Stomach smooth muscle (tissue), 2 donors: ENCODE data around the gene AMBN.
"Not testable (repeated sequence)": the region's sequence is repeated elsewhere in the genome, so short reads cannot be mapped to it uniquely, and the experiment has no call there.

Source experiments
- H3K27ac ChIP-seq: one replicate; pipeline ENCODE4 v1.7.0; 2013; ENCODE audit warnings: mild to moderate bottlenecking, low read length, inconsistent platforms
- H3K27me3 ChIP-seq, 2 donors: one replicate each; pipeline ENCODE4 v1.7.0; 2013; ENCODE audit warnings: low read length in 2 of 2; ENCODE audit not compliant: insufficient read depth in 2 of 2, control insufficient read depth in 1 of 2
- H3K36me3 ChIP-seq, 2 donors: one replicate each; pipeline ENCODE4 v1.7.0; 2013; ENCODE audit warnings: low read length in 2 of 2; ENCODE audit not compliant: control insufficient read depth in 2 of 2, insufficient read depth in 2 of 2
- H3K4me1 ChIP-seq: one replicate; pipeline ENCODE4 v1.7.0; 2013; ENCODE audit warnings: low read length; ENCODE audit not compliant: control insufficient read depth, insufficient read depth
- H3K4me3 ChIP-seq, 2 donors: one replicate each; pipeline ENCODE4 v1.7.0; 2013; ENCODE audit warnings: low read length in 2 of 2
- H3K9ac ChIP-seq, 2 donors: one replicate each; pipeline ENCODE4 v1.7.0; 2013; ENCODE audit warnings: low read length in 2 of 2, mild to moderate bottlenecking in 1 of 2
- H3K9me3 ChIP-seq, 2 donors: one replicate each; pipeline ENCODE4 v1.7.0; 2013; ENCODE audit warnings: low read length in 2 of 2; ENCODE audit not compliant: control insufficient read depth in 2 of 2
- donor health status: healthy.
- donor health status: Pancreatic carcinoma.

Gene AMBN

DNA sequence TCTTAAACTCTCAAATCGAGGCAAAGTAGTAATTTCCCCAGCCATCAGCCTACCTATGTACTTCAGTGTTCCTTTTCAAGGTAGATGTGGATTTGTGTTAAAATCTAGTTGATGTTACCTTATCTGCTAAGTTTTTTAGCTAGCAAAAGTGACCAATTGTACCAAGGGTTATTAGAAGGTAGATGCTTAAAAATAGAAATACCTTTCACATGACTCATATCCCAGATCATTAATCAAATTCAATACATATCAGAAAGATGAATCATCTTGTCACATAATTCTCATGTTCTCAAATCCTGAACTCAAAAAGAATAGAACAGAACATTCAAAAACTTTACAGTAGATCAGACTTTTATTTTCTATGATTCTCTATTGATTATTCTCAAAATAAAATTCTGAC lies 40.0 kb downstream of the AMBN start:
- no peak overlapping the region for H3K4me3 ChIP-seq
- H3K9me3 ChIP-seq: no peaks in the 10 kb centered on the region
- H3K27ac ChIP-seq: no peak overlapping the region
- H3K4me1 ChIP-seq: peaks cover under 1% of the 10 kb centered on the region
- no peaks in the 10 kb centered on the region for H3K27me3 ChIP-seq
- no peak overlapping the region for H3K9ac ChIP-seq
- no peaks in the 10 kb centered on the region for H3K36me3 ChIP-seq

- H3K9me3 ChIP-seq: no peaks in the 10 kb centered on the region
- no peak overlapping the region for H3K4me3 ChIP-seq
- no peak overlapping the region for H3K9ac ChIP-seq
- H3K4me1 ChIP-seq: peaks cover 6% of the 10 kb centered on the region
- H3K27me3 ChIP-seq: no peaks in the 10 kb centered on the region
- no peak overlapping the region for H3K27ac ChIP-seq
- no peaks in the 10 kb centered on the region for H3K36me3 ChIP-seq
Measured at GRCh38 chr4:70634482-70634881, 42.4 kb downstream of the AMBN start.

GRCh38 chr4:70637239-70637913 lies 45.3 kb downstream of the AMBN start:
- H3K9ac ChIP-seq: peak overlapping the region; percentile 19 to 43
- H3K27ac ChIP-seq: no peak overlapping the region
- no peaks in the 10 kb centered on the region for H3K9me3 ChIP-seq
- peak overlapping the region; percentile 51 to 62 for H3K4me3 ChIP-seq
- H3K4me1 ChIP-seq: peaks cover 6% of the 10 kb centered on the region
- no peaks in the 10 kb centered on the region for H3K27me3 ChIP-seq
- no peaks in the 10 kb centered on the region for H3K36me3 ChIP-seq

DNA sequence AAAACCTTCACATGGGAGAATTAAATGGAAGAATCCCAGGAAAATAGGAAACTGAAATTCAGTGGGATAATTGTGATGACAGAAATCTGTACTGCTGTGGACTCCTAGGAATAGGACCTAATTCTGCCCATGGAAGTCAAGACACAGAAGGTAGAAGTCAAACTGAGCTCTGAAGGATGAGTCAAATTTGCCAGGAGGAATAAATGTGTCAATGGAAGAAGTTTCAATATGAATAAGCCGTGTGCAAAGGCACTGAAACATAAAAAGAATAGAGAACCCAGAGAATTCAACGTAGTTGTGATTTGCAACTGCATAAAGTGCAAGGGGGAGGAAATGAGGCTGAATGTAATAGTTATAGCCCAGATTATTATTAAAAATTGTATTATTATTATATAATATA lies 48.1 kb downstream of the AMBN start:
- no peak overlapping the region for H3K4me3 ChIP-seq
- H3K27me3 ChIP-seq: no peaks in the 10 kb centered on the region
- no peak overlapping the region for H3K27ac ChIP-seq
- no peaks in the 10 kb centered on the region for H3K36me3 ChIP-seq
- no peak overlapping the region for H3K9ac ChIP-seq
- peaks cover 6% of the 10 kb centered on the region for H3K4me1 ChIP-seq
- H3K9me3 ChIP-seq: peaks cover 0 to 3% of the 10 kb centered on the region in 2 donors

- not testable (repeated sequence) for H3K4me1 ChIP-seq, H3K9ac ChIP-seq, H3K36me3 ChIP-seq
Measured at GRCh38 chr4:70650741-70651140, 58.7 kb downstream of the AMBN start.

GRCh38 chr4:70651864-70652506 lies 59.9 kb downstream of the AMBN start:
- peak overlapping the region; percentile 27 to 38 for H3K9ac ChIP-seq
- no peaks in the 10 kb centered on the region for H3K9me3 ChIP-seq
- no peak overlapping the region for H3K4me3 ChIP-seq
- no peak overlapping the region for H3K27ac ChIP-seq
- no peaks in the 10 kb centered on the region for H3K4me1 ChIP-seq
- no peaks in the 10 kb centered on the region for H3K36me3 ChIP-seq
- H3K27me3 ChIP-seq: peaks cover 0 to 2% of the 10 kb centered on the region in 2 donors

More at GRCh38 chr4:70650741-70651140, 58.7 kb downstream of the AMBN start:
- H3K4me3 ChIP-seq, H3K27ac ChIP-seq, H3K9me3 ChIP-seq, H3K27me3 ChIP-seq: not testable (repeated sequence)

GRCh38 chr4:70654605-70655011 lies 62.6 kb downstream of the AMBN start:
- no peaks in the 10 kb centered on the region for H3K9me3 ChIP-seq
- no peak overlapping the region for H3K9ac ChIP-seq
- H3K36me3 ChIP-seq: no peaks in the 10 kb centered on the region
- H3K4me3 ChIP-seq: no peak overlapping the region
- no peak overlapping the region for H3K27ac ChIP-seq
- no peaks in the 10 kb centered on the region for H3K4me1 ChIP-seq
- H3K27me3 ChIP-seq: peaks cover 0 to 2% of the 10 kb centered on the region in 2 donors
